OCI-LY3 (cell line): ENCODE measurements around the gene MPG.
"Not testable (repeated sequence)": the region's sequence is repeated elsewhere in the genome, so short reads cannot be mapped to it uniquely, and the experiment has no call there.

ENCODE experiments used
- H2AFZ ChIP-seq: fragments of 200-600, 300-600 bp; shearing (Covaris generic); 2 replicates; pipeline ENCODE4 v1.6.0; 2014; ENCODE audit warnings: antibody characterized with exemption, low read depth, low read length
- H3K27ac ChIP-seq: fragments of 200-600, 300-600 bp; sonication (generic); 2 replicates; pipeline ENCODE4 v1.5.1; 2014; ENCODE audit warnings: mild to moderate bottlenecking, low read length, moderate library complexity, mixed read lengths
- H3K27me3 ChIP-seq: fragments of 200-600, 300-600 bp; sonication (generic); 2 replicates; pipeline ENCODE4 v1.6.1; 2014; ENCODE audit warnings: low read depth, low read length, mixed read lengths
- H3K36me3 ChIP-seq: fragments of 200-600, 300-600 bp; sonication (generic); replicated peaks from 2 replicates; pipeline ENCODE3; 2014; ENCODE audit warnings: low read depth, low read length, mixed read lengths
- H3K4me1 ChIP-seq: fragments of 300-600, 200-600 bp; sonication (generic); 2 replicates; pipeline ENCODE4 v1.6.1; 2014; ENCODE audit warnings: low read length, mixed read lengths
- H3K4me2 ChIP-seq: fragments of 200-600, 300-600 bp; sonication (generic); 2 replicates; pipeline ENCODE4 v1.6.1; 2014; ENCODE audit warnings: low read length, mixed read lengths
- H3K4me3 ChIP-seq: fragments of 300-600, 200-600 bp; sonication (generic); 2 replicates; pipeline ENCODE4 v1.5.1; 2014; ENCODE audit warnings: antibody characterized with exemption, mild to moderate bottlenecking, low read length, moderate library complexity
- H3K79me2 ChIP-seq: fragments of 300-600, 200-600 bp; shearing (Covaris generic); 2 replicates; pipeline ENCODE4 v1.6.1; 2014; ENCODE audit warnings: mild to moderate bottlenecking, low read length, mixed read lengths
- H3K9ac ChIP-seq: fragments of 300-600, 200-600 bp; shearing (Covaris generic); 2 replicates; pipeline ENCODE4 v1.6.0; 2014; ENCODE audit warnings: mild to moderate bottlenecking, low read length, moderate library complexity
- H3K9me3 ChIP-seq: fragments of 200-600, 300-600 bp; shearing (Covaris generic); 2 replicates; pipeline ENCODE4 v1.6.1; 2014; ENCODE audit warnings: low read length, mixed read lengths; ENCODE audit not compliant: insufficient read depth
- H4K20me1 ChIP-seq: fragments of 200-600, 300-600 bp; sonication (generic); 2 replicates; pipeline ENCODE4 v1.6.1; 2016; ENCODE audit warnings: low read length, mixed read lengths; ENCODE audit not compliant: insufficient read depth
- EZH2phosphoT487 ChIP-seq: fragments of 200-600 bp; shearing (Covaris generic); IDR thresholded peaks from 2 replicates; pipeline ENCODE4 v1.6.1; 2018; ENCODE audit warnings: antibody characterized with exemption, mixed run types, low read depth
- TF ChIP-seq, protein P1 (sequence below): fragments of 200-600, 300-600 bp; sonication (generic); IDR thresholded peaks from 2 replicates; pipeline ENCODE4 v1.5.1; 2014; ENCODE audit warnings: antibody characterized with exemption, low read length, low read depth

Gene MPG

DNA sequence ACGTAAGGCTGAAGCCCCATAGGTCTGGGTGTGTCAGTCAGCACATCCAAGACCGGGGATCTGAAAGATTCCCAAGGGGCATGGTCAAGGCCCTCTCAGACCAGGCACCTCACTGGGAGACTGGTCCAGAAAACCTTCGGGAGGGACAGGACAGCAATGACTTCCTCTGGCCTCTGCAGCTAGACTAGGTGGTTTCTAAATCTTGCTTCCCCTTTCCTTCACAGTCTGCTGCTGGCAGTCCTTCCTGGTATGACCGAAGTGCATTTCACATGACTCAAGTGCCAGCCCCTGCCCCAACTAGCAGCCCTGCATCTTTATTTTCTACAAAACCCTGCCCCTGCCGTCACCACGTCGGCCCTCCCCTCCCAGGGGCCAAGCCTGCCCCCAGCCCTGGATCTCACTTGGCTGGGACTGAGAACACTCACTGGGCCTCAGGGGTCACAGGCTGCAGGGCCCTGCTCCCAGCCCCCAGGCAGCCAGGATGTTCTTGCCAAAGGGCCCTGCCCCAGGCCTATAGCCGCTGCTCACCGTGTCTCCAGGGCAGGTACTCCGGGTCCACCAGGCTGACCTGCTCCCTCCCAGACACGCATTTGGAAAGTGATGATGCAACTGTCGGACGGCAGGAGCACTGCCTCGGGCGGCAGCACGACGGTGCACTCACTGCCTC, 42.9 kb upstream of the MPG start:
- peak overlapping the region; percentile 65 for H3K4me2 ChIP-seq
- peak overlapping the region; percentile 56; the same call in 1 of the 2 replicates for H3K9ac ChIP-seq
- H3K27me3 ChIP-seq, result no peaks in the 10 kb centered on the region
- H3K27ac ChIP-seq, result peak overlapping the region; percentile 72
- H3K36me3 ChIP-seq, result peaks cover 31% of the 10 kb centered on the region
- peak overlapping the region; percentile 19 for H3K4me3 ChIP-seq
- TF ChIP-seq, protein P1, sequence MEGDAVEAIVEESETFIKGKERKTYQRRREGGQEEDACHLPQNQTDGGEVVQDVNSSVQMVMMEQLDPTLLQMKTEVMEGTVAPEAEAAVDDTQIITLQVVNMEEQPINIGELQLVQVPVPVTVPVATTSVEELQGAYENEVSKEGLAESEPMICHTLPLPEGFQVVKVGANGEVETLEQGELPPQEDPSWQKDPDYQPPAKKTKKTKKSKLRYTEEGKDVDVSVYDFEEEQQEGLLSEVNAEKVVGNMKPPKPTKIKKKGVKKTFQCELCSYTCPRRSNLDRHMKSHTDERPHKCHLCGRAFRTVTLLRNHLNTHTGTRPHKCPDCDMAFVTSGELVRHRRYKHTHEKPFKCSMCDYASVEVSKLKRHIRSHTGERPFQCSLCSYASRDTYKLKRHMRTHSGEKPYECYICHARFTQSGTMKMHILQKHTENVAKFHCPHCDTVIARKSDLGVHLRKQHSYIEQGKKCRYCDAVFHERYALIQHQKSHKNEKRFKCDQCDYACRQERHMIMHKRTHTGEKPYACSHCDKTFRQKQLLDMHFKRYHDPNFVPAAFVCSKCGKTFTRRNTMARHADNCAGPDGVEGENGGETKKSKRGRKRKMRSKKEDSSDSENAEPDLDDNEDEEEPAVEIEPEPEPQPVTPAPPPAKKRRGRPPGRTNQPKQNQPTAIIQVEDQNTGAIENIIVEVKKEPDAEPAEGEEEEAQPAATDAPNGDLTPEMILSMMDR, result no peak
- TF ChIP-seq EZH2phosphoT487, result no peak
- H3K9me3 ChIP-seq, result no peaks in the 10 kb centered on the region
- H3K4me1 ChIP-seq, result peaks cover 35% of the 10 kb centered on the region
- no peaks in the 10 kb centered on the region for H3K79me2 ChIP-seq
- no peaks in the 10 kb centered on the region for H4K20me1 ChIP-seq
- no peak overlapping the region for H2AFZ ChIP-seq

- H3K4me2 ChIP-seq, result peak overlapping the region; percentile 65
- H3K9me3 ChIP-seq, result no peaks in the 10 kb centered on the region
- 0 out of 2 replicates have a peak overlapping the region, but pooled peaks have one; percentile 56 for H3K9ac ChIP-seq
- TF ChIP-seq, protein P1, result no peak
- TF ChIP-seq EZH2phosphoT487, result no peak
- no peaks in the 10 kb centered on the region for H4K20me1 ChIP-seq
- H3K4me3 ChIP-seq, result no peak overlapping the region
- H2AFZ ChIP-seq, result no peak overlapping the region
- no peaks in the 10 kb centered on the region for H3K27me3 ChIP-seq
- H3K4me1 ChIP-seq, result peaks cover 35% of the 10 kb centered on the region
- no peaks in the 10 kb centered on the region for H3K79me2 ChIP-seq
- peak overlapping the region; percentile 72 for H3K27ac ChIP-seq
- H3K36me3 ChIP-seq, result peaks cover 31% of the 10 kb centered on the region
Measured at GRCh38 chr16:35678-36305, 42.2 kb upstream of the MPG start.

DNA sequence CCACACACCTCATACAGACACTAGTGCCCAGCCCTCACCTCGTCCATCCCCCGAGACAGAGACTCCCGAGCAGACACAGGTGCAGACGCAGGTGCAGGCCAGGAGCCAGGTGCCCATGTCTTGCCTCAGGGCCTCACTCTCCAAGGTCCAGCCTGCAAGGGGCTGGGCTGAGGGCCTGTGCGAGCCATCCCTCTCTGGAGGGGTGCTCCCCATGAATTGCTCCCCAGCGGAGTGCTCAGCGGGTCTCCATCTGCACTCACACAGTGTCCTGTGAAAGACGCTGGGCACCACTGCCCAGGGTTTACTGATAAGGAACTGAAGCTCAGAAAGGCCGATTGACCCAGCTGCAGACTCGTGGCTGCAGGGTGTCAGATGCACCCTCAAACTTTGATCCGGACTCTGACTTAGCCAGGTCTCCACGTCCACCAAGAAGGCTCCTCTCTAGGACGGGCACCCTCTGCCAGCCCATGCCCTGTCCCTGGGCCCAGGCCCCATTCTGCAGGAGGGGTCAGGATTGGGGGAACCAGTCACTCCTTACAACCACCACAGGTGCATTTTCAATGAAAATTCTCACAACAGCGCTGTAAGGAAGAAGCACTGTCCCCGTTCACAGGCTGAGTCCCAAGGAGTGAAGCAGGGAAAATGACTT, 41.6 kb upstream of the MPG start:
- H4K20me1 ChIP-seq, result no peaks in the 10 kb centered on the region
- H3K4me2 ChIP-seq, result no peak overlapping the region
- no peak overlapping the region for H3K9ac ChIP-seq
- peaks cover 33% of the 10 kb centered on the region for H3K36me3 ChIP-seq
- TF ChIP-seq EZH2phosphoT487, result no peak
- TF ChIP-seq, protein P1, result no peak
- H3K4me1 ChIP-seq, result peaks cover 42% of the 10 kb centered on the region
- no peaks in the 10 kb centered on the region for H3K27me3 ChIP-seq
- no peak overlapping the region for H2AFZ ChIP-seq
- H3K9me3 ChIP-seq, result no peaks in the 10 kb centered on the region
- no peak overlapping the region for H3K27ac ChIP-seq
- H3K4me3 ChIP-seq, result no peak overlapping the region
- peaks cover 3% of the 10 kb centered on the region; the same call in 1 of the 2 replicates for H3K79me2 ChIP-seq

GRCh38 chr16:37511-37910, 40.5 kb upstream of the MPG start:
- Histone ChIP-seq H3K27ac (no peak overlapping the region), H3K9ac (no peak overlapping the region), H3K4me2 (no peak overlapping the region), H3K4me1 (peaks cover 45% of the 10 kb centered on the region), H3K36me3 (peaks cover 41% of the 10 kb centered on the region), H3K4me3 (no peak overlapping the region), H3K9me3 (no peaks in the 10 kb centered on the region), H3K27me3 (no peaks in the 10 kb centered on the region), H4K20me1 (no peaks in the 10 kb centered on the region), H2AFZ (no peak overlapping the region), H3K79me2 (peaks cover 9% of the 10 kb centered on the region; the same call in 1 of the 2 replicates)
- TF ChIP-seq, protein P1, result no peak
- no peak for TF ChIP-seq EZH2phosphoT487

DNA sequence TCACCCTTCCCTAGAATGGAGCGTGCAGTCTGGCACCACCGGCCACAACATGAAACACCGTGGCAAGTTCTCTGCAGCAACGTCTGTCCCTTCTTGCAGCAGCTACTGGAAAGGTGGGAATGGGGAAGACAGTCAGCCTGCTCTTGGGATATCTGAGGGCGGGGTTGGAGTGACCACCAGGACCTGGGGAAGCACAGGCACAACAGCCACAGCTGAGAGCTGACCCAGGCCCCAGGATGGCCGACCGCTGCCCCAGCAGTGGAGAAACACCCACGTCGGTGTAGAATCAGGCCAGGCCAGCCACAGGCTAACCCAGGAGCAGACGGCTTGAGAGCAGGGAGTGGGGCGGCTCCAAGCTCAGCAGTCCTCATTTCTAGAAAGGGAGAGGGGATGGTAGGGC, 39.8 kb upstream of the MPG start:
- H4K20me1 ChIP-seq, H3K79me2 ChIP-seq, H3K4me3 ChIP-seq, H3K27me3 ChIP-seq, H2AFZ ChIP-seq, H3K4me2 ChIP-seq, H3K9me3 ChIP-seq, H3K9ac ChIP-seq: not testable (repeated sequence)
- H3K27ac ChIP-seq, result peak overlapping the region; percentile 73
- H3K36me3 ChIP-seq, result peaks cover 48% of the 10 kb centered on the region
- H3K4me1 ChIP-seq, result peaks cover 45% of the 10 kb centered on the region
